Fibroblast of villous mesenchyme (primary cell): ENCODE measurements around the gene DISP2. TPM values are rescaled to one million over a fixed set of nuclear protein-coding genes. Genes with fewer than 3 reads are reported as not detected.

Source experiments
- DNase-seq: peaks from one replicate; pipeline ENCODE4 v3.0.0-alpha.2; 2010; ENCODE audit warnings: low read depth
- H3K4me3 ChIP-seq: 2 replicates; pipeline ENCODE4 v1.5.1; 2011; ENCODE audit warnings: low read depth, mild to moderate bottlenecking, low read length
- CTCF ChIP-seq: IDR thresholded peaks from 2 replicates; pipeline ENCODE4 v1.5.1; 2012; ENCODE audit warnings: low read depth, mild to moderate bottlenecking, low read length; ENCODE audit not compliant: insufficient read depth
- total RNA-seq: library from RNA; depleted of rRNA; stranded (reverse); fragments of >200 nt; gene quantifications from 2 replicates; pipeline ENCODE4 v1.2.3, GENCODE V29; 2012

The DISP2 gene
- total RNA-seq, 1 donor = under 0.01 TPM

GRCh38 chr15:40328751-40329150 is 29.3 kb upstream of the DISP2 start:
- no peak for TF ChIP-seq CTCF
- H3K4me3 ChIP-seq = no peak overlapping the region

GRCh38 chr15:40329804-40330203 is 28.2 kb upstream of the DISP2 start:
- DNase-seq = peak; percentile 45
- no peak overlapping the region for H3K4me3 ChIP-seq
- no peak for TF ChIP-seq CTCF

More at GRCh38 chr15:40328751-40329150, 29.3 kb upstream of the DISP2 start:
- DNase-seq = peak; percentile 52

- peak; percentile 98 for DNase-seq
- TF ChIP-seq CTCF = no peak
- H3K4me3 ChIP-seq = no peak overlapping the region
Observed at GRCh38 chr15:40330368-40330836, 27.6 kb upstream of the DISP2 start.

GRCh38 chr15:40331026-40331425 is 27.0 kb upstream of the DISP2 start:
- no peak overlapping the region for H3K4me3 ChIP-seq
- TF ChIP-seq CTCF = no peak
- no peak for DNase-seq

GRCh38 chr15:40331637-40332036 is 26.4 kb upstream of the DISP2 start:
- TF ChIP-seq CTCF = no peak
- no peak for DNase-seq
- H3K4me3 ChIP-seq = no peak overlapping the region

GRCh38 chr15:40332113-40332781 is 25.8 kb upstream of the DISP2 start:
- no peak overlapping the region for H3K4me3 ChIP-seq
- TF ChIP-seq CTCF = no peak
- DNase-seq = no peak
